H1 (cell line): ENCODE data around the gene TMEM185A. TPM values are rescaled to one million over a fixed set of nuclear protein-coding genes. Genes with fewer than 3 reads are reported as not detected.

Source experiments
- CTCF ChIA-PET: fragments of 300-600 bp; sonication (Branson Sonifier 250); formaldehyde crosslinking; loops from one replicate; lab custom pipeline; 2021; ENCODE audit not compliant: partially characterized antibody; lab: Charles Lee
- POLR2A ChIA-PET: fragments of 300-600 bp; sonication (Branson Sonifier 250); formaldehyde crosslinking; loops from one replicate; lab custom pipeline; 2021; ENCODE audit warnings: inconsistent platforms; ENCODE audit not compliant: partially characterized antibody; lab: Charles Lee
- DNase-seq, 2 experiments: peaks; one replicate each; pipeline versions ENCODE4 v3.0.0 to v3.0.0-alpha.2; 2010 to 2022; ENCODE audit warnings: low spot score in 2 of 2, low read depth in 1 of 2, mixed read lengths in 1 of 2
- FAIRE-seq: peaks from 2 replicates; lab custom pipeline; 2011; peaks lifted over from hg19 to GRCh38; lab: Jason Lieb, UNC
- H2AFZ ChIP-seq: 2 replicates; pipeline ENCODE4 v1.8.1; 2012; ENCODE audit warnings: low read length, inconsistent platforms
- H2AK5ac ChIP-seq: 2 replicates; pipeline ENCODE4 v1.6.1; 2013; ENCODE audit warnings: low read depth, low read length
- H2BK120ac ChIP-seq: replicated peaks from 2 replicates; pipeline ENCODE3; 2013; ENCODE audit warnings: low read depth, low read length, inconsistent platforms
- H2BK12ac ChIP-seq: 2 replicates; pipeline ENCODE4 v1.6.1; 2013; ENCODE audit warnings: low read depth, low read length
- H2BK15ac ChIP-seq: 2 replicates; pipeline ENCODE4 v1.6.1; 2013; ENCODE audit warnings: low read length
- H2BK20ac ChIP-seq: 2 replicates; pipeline ENCODE4 v1.6.1; 2013; ENCODE audit warnings: low read length
- H2BK5ac ChIP-seq: 2 replicates; pipeline ENCODE4 v1.6.1; 2013; ENCODE audit warnings: low read depth, low read length
- H3K14ac ChIP-seq: 2 replicates; pipeline ENCODE4 v1.6.1; 2013; ENCODE audit warnings: inconsistent platforms; ENCODE audit not compliant: insufficient read length
- H3K18ac ChIP-seq: 2 replicates; pipeline ENCODE4 v1.6.1; 2013; ENCODE audit warnings: low read length; ENCODE audit errors: extremely low read depth
- H3K23ac ChIP-seq: 2 replicates; pipeline ENCODE4 v1.6.1; 2013; ENCODE audit warnings: inconsistent platforms; ENCODE audit not compliant: insufficient read length
- H3K23me2 ChIP-seq: 2 replicates; pipeline ENCODE4 v1.6.1; 2013; ENCODE audit warnings: low read depth, low read length
- H3K27ac ChIP-seq: 2 replicates; pipeline ENCODE4 v1.6.1; 2011; ENCODE audit warnings: low read depth, low read length, inconsistent platforms
- H3K27me3 ChIP-seq, 4 experiments: replicated peaks in 1 of 4; 1 replicate in 1 of 4; 2 replicates in 3 of 4; pipeline versions ENCODE4 v1.6.1 to v1.8.1; 2011 to 2013; ENCODE audit warnings: low read length in 3 of 4, mild to moderate bottlenecking in 3 of 4, inconsistent platforms in 2 of 4, mixed read lengths in 2 of 4, moderate library complexity in 1 of 4; ENCODE audit not compliant: control insufficient read depth in 3 of 4, insufficient read depth in 3 of 4; ENCODE audit errors: extremely low read depth in 1 of 4
- H3K36me3 ChIP-seq, 4 experiments: 2 replicates each; pipeline versions ENCODE4 v1.6.1 to v1.8.1; 2011 to 2013; ENCODE audit warnings: mild to moderate bottlenecking in 4 of 4, low read length in 3 of 4, moderate library complexity in 2 of 4, control low read depth in 1 of 4, inconsistent platforms in 1 of 4; ENCODE audit not compliant: insufficient read depth in 4 of 4, control insufficient read depth in 2 of 4
- H3K4ac ChIP-seq: replicated peaks from 2 replicates; pipeline ENCODE3; 2013; ENCODE audit warnings: low read length, low read depth, mixed read lengths, inconsistent platforms; ENCODE audit not compliant: insufficient read length
- H3K4me1 ChIP-seq, 4 experiments: replicated peaks in 1 of 4; 1 replicate in 1 of 4; 2 replicates in 3 of 4; pipeline versions ENCODE4 v1.6.1 to v1.8.1; 2011 to 2013; ENCODE audit warnings: low read length in 3 of 4, inconsistent platforms in 2 of 4, mixed read lengths in 1 of 4; ENCODE audit not compliant: insufficient read depth in 4 of 4, control insufficient read depth in 3 of 4
- H3K4me2 ChIP-seq, 2 experiments: 2 replicates each; pipeline versions ENCODE4 v1.6.1 to v1.8.1; 2011 to 2013; ENCODE audit warnings: low read depth in 2 of 2, low read length in 2 of 2, control low read depth in 1 of 2, inconsistent platforms in 1 of 2, mild to moderate bottlenecking in 1 of 2; ENCODE audit not compliant: insufficient read depth in 1 of 2
- H3K4me3 ChIP-seq, 4 experiments: fragments of 200-600, 300-600 bp in 1 of 4; sonication (generic), shearing (Covaris generic), sonication (Bioruptor Twin) in 1 of 4; 2 replicates each; pipeline versions ENCODE4 v1.5.1 to v1.8.1; 2011 to 2016; ENCODE audit warnings: low read length in 4 of 4, low read depth in 3 of 4, control low read depth in 2 of 4, inconsistent platforms in 2 of 4, mild to moderate bottlenecking in 2 of 4, mixed read lengths in 1 of 4, moderate library complexity in 1 of 4; ENCODE audit not compliant: insufficient read depth in 2 of 4; ENCODE audit errors: extremely low read depth in 1 of 4
- H3K56ac ChIP-seq: replicated peaks from 2 replicates; pipeline ENCODE3; 2013; ENCODE audit warnings: low read depth, mild to moderate bottlenecking, mixed read lengths, low read length, inconsistent platforms; ENCODE audit not compliant: insufficient read length
- H3K79me1 ChIP-seq: 2 replicates; pipeline ENCODE4 v1.6.1; 2013; ENCODE audit warnings: low read depth, low read length, control low read depth
- H3K79me2 ChIP-seq, 2 experiments: 2 replicates each; pipeline versions ENCODE4 v1.6.1 to v1.8.1; 2012 to 2013; ENCODE audit warnings: low read length in 2 of 2, mild to moderate bottlenecking in 2 of 2, inconsistent platforms in 1 of 2; ENCODE audit not compliant: insufficient read depth in 2 of 2, control insufficient read depth in 1 of 2
- H3K9ac ChIP-seq, 4 experiments: replicated peaks in 1 of 4; 1 replicate in 1 of 4; 2 replicates in 3 of 4; pipeline versions ENCODE4 v1.6.1 to v1.8.1; 2011 to 2013; ENCODE audit warnings: low read depth in 3 of 4, low read length in 3 of 4, control low read depth in 2 of 4, mild to moderate bottlenecking in 2 of 4, moderate library complexity in 2 of 4, inconsistent platforms in 1 of 4; ENCODE audit errors: extremely low read depth in 1 of 4
- H3K9me3 ChIP-seq, 2 experiments: 2 replicates each; pipeline versions ENCODE4 v1.6.1 to v1.8.1; 2012 to 2013; ENCODE audit warnings: mild to moderate bottlenecking in 2 of 2, moderate library complexity in 2 of 2, control low read depth in 1 of 2, inconsistent platforms in 1 of 2, low read depth in 1 of 2, low read length in 1 of 2, mixed read lengths in 1 of 2; ENCODE audit not compliant: insufficient read depth in 2 of 2
- H4K20me1 ChIP-seq, 2 experiments: replicated peaks in 1 of 2; 2 replicates each; pipeline versions ENCODE3 to v1.8.1; 2011 to 2013; ENCODE audit warnings: inconsistent platforms in 2 of 2, low read length in 2 of 2, mild to moderate bottlenecking in 1 of 2; ENCODE audit not compliant: insufficient read depth in 2 of 2, control insufficient read depth in 1 of 2
- H4K5ac ChIP-seq: 2 replicates; pipeline ENCODE4 v1.6.1; 2013; ENCODE audit warnings: low read length, low read depth, mixed read lengths, inconsistent platforms; ENCODE audit not compliant: insufficient read length
- H4K8ac ChIP-seq: 2 replicates; pipeline ENCODE4 v1.8.0; 2013; ENCODE audit warnings: mild to moderate bottlenecking, moderate library complexity, low read length, inconsistent platforms; ENCODE audit not compliant: insufficient read depth; ENCODE audit errors: extremely low read depth
- H4K91ac ChIP-seq: replicated peaks from 2 replicates; pipeline ENCODE3; 2013; ENCODE audit warnings: low read length, mixed read lengths, inconsistent platforms; ENCODE audit not compliant: insufficient read length
- BACH1 ChIP-seq: IDR thresholded peaks from 2 replicates; pipeline ENCODE4 v1.6.1; 2012; ENCODE audit warnings: low read length, improper control_type of control experiment
- CBX8 ChIP-seq: fragments of 300-800, 300-1000 bp; sonication (generic); IDR thresholded peaks from 2 replicates; pipeline ENCODE4 v1.7.1; 2016; ENCODE audit warnings: low read depth, low read length, borderline replicate concordance
- CREB1 ChIP-seq: IDR thresholded peaks from 2 replicates; pipeline ENCODE4 v1.6.1; 2012; ENCODE audit warnings: inconsistent platforms
- CTBP2 ChIP-seq: IDR thresholded peaks from 2 replicates; pipeline ENCODE4 v1.7.0; 2011; ENCODE audit warnings: borderline replicate concordance, mild to moderate bottlenecking, moderate library complexity, mixed read lengths, low read length; ENCODE audit not compliant: insufficient read depth, insufficient read length
- EP300 ChIP-seq, 2 experiments: IDR thresholded peaks; 1 replicate in 1 of 2; 2 replicates in 1 of 2; pipeline ENCODE4 v1.6.1; 2011 to 2012; ENCODE audit warnings: low read depth in 2 of 2, low read length in 2 of 2, mild to moderate bottlenecking in 2 of 2, borderline replicate concordance in 1 of 2, inconsistent platforms in 1 of 2, moderate library complexity in 1 of 2
- GABPA ChIP-seq: IDR thresholded peaks from 2 replicates; pipeline ENCODE4 v1.6.1; 2011; ENCODE audit warnings: mild to moderate bottlenecking, low read length, moderate library complexity, borderline replicate concordance; ENCODE audit not compliant: insufficient read depth
- KDM1A ChIP-seq: fragments of 200-600, 300-600 bp; sonication (generic); IDR thresholded peaks from 2 replicates; pipeline ENCODE4 v1.7.1; 2016; ENCODE audit warnings: mild to moderate bottlenecking, low read length, borderline replicate concordance
- NANOG ChIP-seq: IDR thresholded peaks from 2 replicates; pipeline ENCODE4 v1.6.1; 2011; ENCODE audit warnings: low read length, low read depth, mild to moderate bottlenecking, inconsistent platforms; ENCODE audit not compliant: insufficient read depth, poor library complexity, severe bottlenecking
- PHF8 ChIP-seq: fragments of 200-600 bp; sonication (generic); conservative IDR thresholded peaks from 2 replicates; pipeline ENCODE4 v1.7.1; 2012; ENCODE audit warnings: low read depth, mild to moderate bottlenecking, inconsistent platforms, low read length, moderate library complexity
- POLR2A ChIP-seq, 2 experiments: IDR thresholded peaks; 1 replicate in 1 of 2; 2 replicates in 1 of 2; pipeline ENCODE4 v1.6.1; 2011; ENCODE audit warnings: low read depth in 2 of 2, low read length in 2 of 2, mild to moderate bottlenecking in 2 of 2; ENCODE audit errors: control extremely low read depth in 1 of 2
- RBBP5 ChIP-seq: IDR thresholded peaks from 2 replicates; pipeline ENCODE4 v1.7.1; 2012; ENCODE audit warnings: low read depth, mild to moderate bottlenecking, inconsistent platforms, low read length, moderate library complexity, borderline replicate concordance
- RFX5 ChIP-seq: IDR thresholded peaks from 2 replicates; pipeline ENCODE4 v1.6.1; 2011; ENCODE audit warnings: low read depth, low read length, improper control_type of control experiment, borderline replicate concordance
- TAF1 ChIP-seq: IDR thresholded peaks from 2 replicates; pipeline ENCODE4 v1.6.1; 2011; ENCODE audit warnings: mild to moderate bottlenecking, low read depth, low read length
- YY1 ChIP-seq: IDR thresholded peaks from 2 replicates; pipeline ENCODE4 v1.6.1; 2011; ENCODE audit warnings: low read depth, mild to moderate bottlenecking, low read length
- WGBS, 2 experiments: shearing (Covaris generic) in 1 of 2; methylation state at CpG; one replicate each; pipeline versions ENCODE4 v1.1.6 to v1.1.7; 2013 to 2015; ENCODE audit warnings: low lambda C conversion rate in 2 of 2, mixed read lengths in 2 of 2, inconsistent platforms in 1 of 2, low coverage in 1 of 2, missing lambda C conversion rate in 1 of 2; ENCODE audit not compliant: insufficient replicate concordance in 2 of 2, insufficient coverage in 1 of 2, insufficient read length in 1 of 2; ENCODE audit errors: extremely low coverage in 1 of 2, missing lambda C conversion rate in 1 of 2; 5-methylcytosine and 5-hydroxymethylcytosine counted together
- polyA plus RNA-seq, 7 experiments: library from polyadenylated mRNA; depleted of rRNA in 3 of 7; stranded (reverse) in 5 of 7; unstranded in 2 of 7; fragments of >200 nt in 5 of 7; fragments of 200-250 nt in 2 of 7; gene quantifications; 1 replicate in 5 of 7; 2 replicates in 1 of 7; 4 replicates in 1 of 7; pipeline versions ENCODE4 v1.2.1 to v1.2.3, GENCODE V29; 2011 to 2013; ENCODE audit warnings: missing spikeins in 2 of 7, mixed read lengths in 2 of 7
- total RNA-seq: library from RNA; stranded (reverse); fragmentation: NEBNext Ultra II Directional; extraction: Animal tissue kit (Norgen Biotek cat#: 25700); gene quantifications from 2 replicates; pipeline ENCODE4 v1.2.1, GENCODE V29; 2021

The TMEM185A gene
- total and polyA plus RNA-seq, 2 of the 8 experiments (the other 6 are each of a cell fraction or from before 2014, with no cell fraction given): 15.0 to 26.5 TPM

DNA sequence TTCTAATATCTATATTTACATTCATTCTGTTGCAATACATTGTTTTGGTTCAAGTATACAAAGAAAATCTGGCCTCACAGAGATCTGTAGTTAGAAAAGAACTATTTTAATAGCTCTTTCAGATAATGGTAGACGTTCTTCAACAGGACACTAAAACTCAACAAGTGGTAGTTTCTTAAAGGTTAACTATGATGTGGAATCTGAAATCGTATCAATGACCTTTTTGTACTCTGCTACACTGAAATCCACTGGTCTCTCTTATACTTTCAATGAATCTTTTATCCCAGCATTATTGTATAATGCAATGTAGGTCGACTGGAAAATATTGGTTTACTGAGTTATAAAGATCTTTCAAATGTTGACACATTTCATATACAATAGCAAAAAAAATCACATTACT, 12.7 kb downstream of the TMEM185A start:
- Histone ChIP-seq H2AFZ (no peak overlapping the region), H3K14ac (no peak overlapping the region), H2BK5ac (no peak overlapping the region), H2BK12ac (no peak overlapping the region), H2BK15ac (no peak overlapping the region), H3K36me3 (no peaks in the 10 kb centered on the region), H3K4me3 (no peak overlapping the region), H3K4me1 (no peaks in the 10 kb centered on the region), H2BK20ac (no peak overlapping the region), H3K23me2 (no peaks in the 10 kb centered on the region), H3K23ac (no peak overlapping the region), H3K9ac (no peak overlapping the region), H3K27me3 (no peaks in the 10 kb centered on the region), H3K18ac (no peak overlapping the region), H3K79me2 (peaks cover 0 to 40% of the 10 kb centered on the region in 2 experiments; a peak in 2 of 4 replicates), H4K5ac (no peak overlapping the region), H3K9me3 (no peaks in the 10 kb centered on the region), H4K8ac (no peak overlapping the region), H3K79me1 (no peaks in the 10 kb centered on the region), H3K4ac (no peak overlapping the region), H4K91ac (no peak overlapping the region), H3K27ac (no peak overlapping the region), H2AK5ac (no peak overlapping the region), H3K4me2 (no peak overlapping the region), H3K56ac (no peak overlapping the region), H2BK120ac (no peak overlapping the region), H4K20me1 (no peaks in the 10 kb centered on the region)
- FAIRE-seq (no peak), DNase-seq (no peak)
- CTCF ChIA-PET: no interaction called here
- WGBS, 2 experiments: 71% methylated on average over 3 of the region's 3 CpGs; no CpG with 5 or more reads in 1 of the 2 experiments
- TF ChIP-seq YY1 (no peak), CTBP2 (no peak), RFX5 (no peak), EP300 (IDR thresholded peaks at IDR 0.05; ENCODE audit: borderline replicate concordance in 1 of 2, low read depth in 2 of 2, low read length in 2 of 2) (no peak), PHF8 (no peak), GABPA (no peak), POLR2A (IDR thresholded peaks at IDR 0.05; ENCODE audit: control extremely low read depth in 1 of 2, low read depth in 2 of 2, low read length in 2 of 2) (no peak), TAF1 (no peak), KDM1A (no peak), BACH1 (no peak), CREB1 (no peak), RBBP5 (no peak), NANOG (no peak), CBX8 (no peak)
- POLR2A ChIA-PET: interaction anchor here (0.7 kb wide), 1 partner anchor 9 kb away, joined by 3 read pairs; no protein-coding TSS in a partner anchor
